Gastrocnemius medialis (tissue), 4 donors: ENCODE measurements around the gene SCAF1.
A peak's percentile ranks its signal among the peaks of the same experiment; 100 is the strongest.

Source experiments
- POLR2A ChIP-seq, 2 donors: fragments of 450-650 bp; IDR thresholded peaks; one replicate each; pipeline ENCODE4 v1.6.1; 2017; ENCODE audit warnings: antibody characterized with exemption in 2 of 2, mild to moderate bottlenecking in 2 of 2, moderate library complexity in 2 of 2
- TF ChIP-seq, protein P1 (sequence below), 5 experiments: fragments of 450-650 bp in 3 of 5; fragments of 200-600 bp in 2 of 5; sonication (generic) in 2 of 5; IDR thresholded peaks in 4 of 5; conservative IDR thresholded peaks in 1 of 5; 1 replicate in 4 of 5; 2 replicates in 1 of 5; pipeline ENCODE4 v1.5.1; 2016 to 2019; ENCODE audit warnings: antibody characterized with exemption in 5 of 5, mild to moderate bottlenecking in 3 of 5, moderate library complexity in 3 of 5

DNA sequence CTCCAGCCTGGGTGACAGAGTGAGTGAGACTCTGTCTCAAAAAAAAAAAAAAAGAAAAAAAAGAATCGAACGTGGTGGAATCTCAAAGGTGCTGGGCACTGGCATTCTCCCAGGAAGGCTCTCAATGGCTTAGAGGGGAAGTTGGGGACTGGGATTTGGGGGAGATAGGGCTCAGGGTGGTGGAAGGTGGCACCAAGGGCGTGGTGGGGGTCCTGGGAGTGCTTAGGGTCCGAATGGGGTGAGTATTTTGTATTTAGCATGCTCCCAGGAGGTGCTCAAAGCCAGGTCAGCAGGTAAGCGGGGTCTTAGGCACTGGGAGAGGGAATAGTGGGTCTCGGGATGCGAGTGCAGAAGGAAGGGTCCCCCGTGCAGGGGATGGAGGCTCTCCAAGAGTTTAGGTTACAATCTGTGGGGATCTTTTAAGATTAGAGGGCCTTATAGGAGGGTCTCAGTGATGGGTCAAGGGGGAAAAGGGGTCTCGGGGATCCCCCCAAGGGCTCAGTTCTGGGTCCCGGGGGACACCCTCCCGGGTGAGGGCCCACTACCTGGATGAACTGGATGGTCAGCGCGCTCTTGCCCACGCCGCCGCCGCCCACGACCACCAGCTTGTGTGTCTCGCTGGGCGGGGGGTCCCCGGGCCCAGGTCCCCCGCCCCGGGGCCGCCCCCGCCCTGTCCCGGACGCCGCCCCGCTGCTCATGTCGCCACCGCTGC lies 2.5 kb upstream of the SCAF1 start:
- TF ChIP-seq, protein P1, sequence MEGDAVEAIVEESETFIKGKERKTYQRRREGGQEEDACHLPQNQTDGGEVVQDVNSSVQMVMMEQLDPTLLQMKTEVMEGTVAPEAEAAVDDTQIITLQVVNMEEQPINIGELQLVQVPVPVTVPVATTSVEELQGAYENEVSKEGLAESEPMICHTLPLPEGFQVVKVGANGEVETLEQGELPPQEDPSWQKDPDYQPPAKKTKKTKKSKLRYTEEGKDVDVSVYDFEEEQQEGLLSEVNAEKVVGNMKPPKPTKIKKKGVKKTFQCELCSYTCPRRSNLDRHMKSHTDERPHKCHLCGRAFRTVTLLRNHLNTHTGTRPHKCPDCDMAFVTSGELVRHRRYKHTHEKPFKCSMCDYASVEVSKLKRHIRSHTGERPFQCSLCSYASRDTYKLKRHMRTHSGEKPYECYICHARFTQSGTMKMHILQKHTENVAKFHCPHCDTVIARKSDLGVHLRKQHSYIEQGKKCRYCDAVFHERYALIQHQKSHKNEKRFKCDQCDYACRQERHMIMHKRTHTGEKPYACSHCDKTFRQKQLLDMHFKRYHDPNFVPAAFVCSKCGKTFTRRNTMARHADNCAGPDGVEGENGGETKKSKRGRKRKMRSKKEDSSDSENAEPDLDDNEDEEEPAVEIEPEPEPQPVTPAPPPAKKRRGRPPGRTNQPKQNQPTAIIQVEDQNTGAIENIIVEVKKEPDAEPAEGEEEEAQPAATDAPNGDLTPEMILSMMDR (IDR thresholded peaks at IDR 0.05 in 4 of 5, conservative IDR thresholded peaks at IDR 0.05 in 1 of 5): no peak
- TF ChIP-seq POLR2A (IDR thresholded peaks at IDR 0.05): peak in 1 of 2 donors; percentile 2
